ENCODE data around the gene C8G.

- TF ChIP-seq L3MBTL2 (conservative IDR thresholded peaks at IDR 0.05): no peak
- TF ChIP-seq SUZ12 (IDR thresholded peaks at IDR 0.05): no peak
- no peak for TF ChIP-seq SP1 (IDR thresholded peaks at IDR 0.05)
- no peak for TF ChIP-seq ZNF384 (IDR thresholded peaks at IDR 0.05)
- TF ChIP-seq ARNT (IDR thresholded peaks at IDR 0.05): no peak
- no peak for TF ChIP-seq FOXM1 (IDR thresholded peaks at IDR 0.05; ENCODE audit: borderline replicate concordance)
- no peak for TF ChIP-seq BHLHE40 (IDR thresholded peaks at IDR 0.05; ENCODE audit: borderline replicate concordance)
- TF ChIP-seq LEF1 (IDR thresholded peaks at IDR 0.05; ENCODE audit: borderline replicate concordance): no peak
- no peak for TF ChIP-seq ELF4 (IDR thresholded peaks at IDR 0.05)
- no peak for TF ChIP-seq NFRKB (IDR thresholded peaks at IDR 0.05)
- no peak for TF ChIP-seq PKNOX1 (IDR thresholded peaks at IDR 0.05)
- no peak for TF ChIP-seq HDGF (IDR thresholded peaks at IDR 0.05; ENCODE audit: borderline replicate concordance)
These were observed 10.9 kb downstream of the C8G start for GRCh38 chr9:136955943-136956335.

All from HEK293T (cell line).